HG02571 (cell line): Measurements from ENCODE around the gene ISYNA1.

Experiments
- ATAC-seq: cut with Tn5 transposase; IDR thresholded peaks from one replicate; pipeline ENCODE4 v1.9.1; 2021; ENCODE audit warnings: mild to moderate bottlenecking, moderate library complexity; ENCODE audit not compliant: unreplicated experiment

The ISYNA1 gene

GRCh38 chr19:18437491-18438330 lies at the start of gene ISYNA1:
ISYNA1 (minus strand) TSS chr19:18438133; CDS start chr19:18437979, 154 bp downstream.
- no peak for ATAC-seq

- no peak for ATAC-seq
Observed at GRCh38 chr19:18486746-18487145, 48.8 kb upstream of the ISYNA1 start.

DNA sequence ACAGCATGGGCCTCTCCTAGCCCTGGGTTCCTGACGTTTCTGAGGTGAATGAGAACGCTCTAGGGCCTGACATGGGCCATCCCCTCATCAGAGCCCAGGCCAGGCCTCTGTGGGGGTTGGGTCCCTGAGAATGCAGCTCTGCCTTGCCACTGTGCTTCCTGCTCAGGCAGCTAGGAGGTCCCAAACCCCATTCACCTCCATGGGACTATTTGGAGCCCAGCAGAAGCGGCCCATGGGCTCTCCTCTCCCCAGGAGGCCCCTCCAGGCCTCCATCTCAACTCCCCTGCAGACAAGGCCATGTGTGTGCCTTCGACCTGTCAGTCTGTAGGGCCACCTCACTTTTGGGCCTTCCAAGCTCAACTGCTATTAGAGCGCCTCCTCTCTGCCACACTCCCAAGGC lies 47.1 kb upstream of the ISYNA1 start:
- ATAC-seq, result no peak

GRCh38 chr19:18483119-18483890 lies 45.4 kb upstream of the ISYNA1 start:
- no peak for ATAC-seq

GRCh38 chr19:18481505-18482222 lies 43.7 kb upstream of the ISYNA1 start:
- ATAC-seq, result no peak

GRCh38 chr19:18480006-18480691 lies 42.2 kb upstream of the ISYNA1 start:
- ATAC-seq, result no peak

- peak; percentile 75 for ATAC-seq
Observed at GRCh38 chr19:18478545-18479311, 40.8 kb upstream of the ISYNA1 start.

DNA sequence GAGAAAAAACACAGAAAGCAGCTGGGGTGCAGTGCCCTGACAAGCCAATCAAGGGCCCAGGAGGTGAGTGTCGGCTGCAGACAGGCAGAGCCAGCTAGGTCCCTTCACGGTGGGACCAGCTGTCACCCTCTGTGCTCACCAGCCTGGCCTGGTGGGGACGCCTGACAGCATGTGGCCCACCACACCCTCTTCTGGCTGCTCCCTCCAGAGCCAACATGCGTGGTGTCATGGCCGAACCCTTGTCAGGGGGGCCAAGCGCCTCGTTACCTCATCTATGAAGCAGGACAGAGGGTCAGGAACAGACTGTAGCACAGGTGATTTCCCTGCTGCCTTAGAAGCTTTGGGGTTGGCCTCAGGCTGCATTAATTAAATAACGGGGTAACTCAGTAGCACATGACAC lies 40.0 kb upstream of the ISYNA1 start:
- peak; percentile 3 for ATAC-seq

DNA sequence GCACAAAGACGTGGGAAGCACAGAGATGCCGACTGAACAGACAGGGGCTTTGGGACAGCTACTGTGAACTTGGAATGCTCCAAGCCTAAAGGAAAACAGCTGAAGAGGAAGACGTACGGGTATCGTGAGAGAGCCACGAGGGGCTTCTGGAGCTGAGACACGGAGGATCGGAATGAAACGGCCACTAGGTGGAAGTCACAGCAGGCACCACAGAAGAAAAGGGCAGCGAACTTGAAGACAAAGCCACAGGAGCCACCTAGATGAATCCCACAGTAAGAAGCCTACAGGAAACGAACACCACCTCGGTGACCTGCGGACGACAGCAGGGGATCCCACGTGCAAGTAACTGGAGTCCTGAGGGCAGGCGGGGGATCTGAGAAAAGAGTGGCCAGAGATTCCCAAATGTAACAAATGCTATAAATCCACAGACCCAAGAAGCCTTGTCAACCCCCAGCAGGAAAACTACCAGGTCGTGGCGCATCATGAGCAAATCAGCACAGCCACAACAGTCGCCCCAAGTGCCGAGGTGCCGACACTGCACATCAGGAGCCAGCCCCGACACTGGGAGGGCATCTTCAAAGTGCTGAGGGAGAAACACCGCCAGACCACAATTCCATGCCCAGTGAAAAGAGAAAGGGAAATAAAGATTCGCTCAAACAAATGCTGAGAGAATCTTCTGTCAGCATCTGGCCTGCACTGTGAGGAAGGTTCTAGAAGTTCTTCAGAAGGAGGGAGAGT lies 39.3 kb upstream of the ISYNA1 start:
- ATAC-seq, result no peak

- no peak for ATAC-seq
Observed at GRCh38 chr19:18476507-18477041, 38.6 kb upstream of the ISYNA1 start.

GRCh38 chr19:18475762-18476331 lies 37.9 kb upstream of the ISYNA1 start:
- no peak for ATAC-seq

DNA sequence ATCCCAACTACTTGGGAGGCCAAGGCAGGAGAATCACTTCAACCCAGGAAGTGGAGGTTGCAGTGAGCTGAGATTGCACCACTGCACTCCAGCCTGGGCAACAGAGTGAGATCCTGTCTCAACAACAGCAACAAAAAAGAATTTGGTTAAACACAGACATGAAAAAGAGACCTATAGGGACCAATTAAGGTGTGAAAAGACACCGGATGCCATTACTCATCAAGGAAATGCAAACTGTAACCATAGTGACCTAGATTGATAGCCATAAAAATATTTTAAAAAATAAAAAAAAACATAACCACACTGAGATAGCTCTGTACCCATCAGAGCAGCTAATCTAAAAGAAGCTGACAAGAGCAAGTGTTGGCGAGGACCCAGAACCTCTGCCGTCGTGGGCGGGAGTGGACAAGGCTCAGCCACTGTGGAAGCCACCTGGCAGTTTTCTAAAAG lies 37.1 kb upstream of the ISYNA1 start:
- ATAC-seq, result no peak

DNA sequence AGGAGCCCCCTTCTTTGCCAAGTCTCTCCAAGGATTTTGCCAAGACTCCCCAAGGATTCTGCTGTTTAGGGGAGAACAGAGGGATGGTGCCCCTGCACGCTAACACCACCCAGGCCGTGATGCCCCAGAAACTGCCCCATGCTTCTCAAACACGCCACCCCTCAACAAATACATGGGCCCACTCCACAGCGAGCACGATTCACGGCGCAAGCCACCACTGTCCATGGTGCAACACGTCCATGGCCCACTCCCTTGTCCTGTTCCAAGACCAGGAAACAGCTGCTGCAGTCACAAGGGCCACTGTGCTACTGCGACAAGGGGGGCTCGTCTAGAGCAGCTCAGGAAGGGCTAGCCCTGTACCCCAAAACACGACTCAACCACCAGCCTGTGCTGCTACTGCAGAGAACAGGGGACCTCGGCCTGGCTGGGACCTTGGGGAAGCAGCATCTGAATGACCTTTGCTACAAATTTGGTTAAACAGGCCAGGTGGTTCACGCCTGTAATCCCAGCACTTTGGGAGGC lies 36.5 kb upstream of the ISYNA1 start:
- ATAC-seq, result no peak

- no peak for ATAC-seq
Observed at GRCh38 chr19:18473706-18474087, 35.8 kb upstream of the ISYNA1 start.

DNA sequence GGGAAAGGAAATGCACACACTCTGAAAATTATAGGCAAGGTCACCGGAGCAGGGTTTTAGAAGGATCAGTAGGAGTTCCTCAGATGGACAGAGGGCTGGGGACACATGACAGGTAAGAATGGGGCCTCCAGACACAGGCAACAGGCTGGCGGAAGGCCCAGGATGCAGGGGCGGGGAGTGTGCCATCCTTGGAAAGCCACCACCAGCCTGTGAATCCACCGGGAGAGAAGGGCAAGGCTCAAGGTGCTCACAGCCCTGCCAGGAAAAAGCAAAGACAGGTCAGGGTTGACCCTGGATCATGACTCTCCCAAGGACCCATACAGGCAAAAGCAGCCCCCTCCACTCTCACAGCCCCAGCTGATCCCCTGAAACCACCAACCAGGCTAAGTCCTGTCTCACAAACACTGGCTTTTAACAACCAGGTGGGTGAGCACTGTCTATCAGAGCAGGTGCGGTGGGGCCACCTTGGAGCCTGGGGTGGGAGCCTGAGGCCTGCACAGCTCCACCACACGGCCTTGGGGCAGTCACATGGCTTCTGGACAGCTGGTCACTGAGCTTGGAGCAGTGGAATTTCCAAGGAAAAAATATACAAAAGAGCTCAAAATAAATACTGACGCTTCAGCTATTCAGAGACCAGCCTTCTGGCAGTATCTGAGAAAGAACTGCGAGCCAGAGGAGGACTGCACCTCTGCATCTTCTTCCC lies 35.2 kb upstream of the ISYNA1 start:
- no peak for ATAC-seq

DNA sequence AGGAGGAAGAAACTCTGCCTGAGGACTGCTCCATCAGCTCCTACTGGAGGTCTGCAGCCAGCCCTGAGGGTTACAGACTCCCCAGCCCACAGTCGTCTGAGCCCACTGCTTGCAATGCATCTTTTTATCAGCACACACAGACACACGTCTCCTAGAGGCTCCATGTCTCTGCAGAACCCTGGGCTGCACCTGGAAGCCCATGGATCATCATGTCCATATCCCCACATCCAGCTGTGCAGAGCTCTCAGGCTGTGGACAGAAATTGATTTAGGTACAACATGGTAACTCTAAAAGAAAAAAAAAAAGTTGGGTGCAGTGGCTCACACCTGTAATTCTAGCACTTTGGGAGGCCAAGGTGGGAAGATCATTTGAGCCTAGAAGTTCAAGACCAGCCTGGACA lies 32.9 kb upstream of the ISYNA1 start:
- no peak for ATAC-seq

DNA sequence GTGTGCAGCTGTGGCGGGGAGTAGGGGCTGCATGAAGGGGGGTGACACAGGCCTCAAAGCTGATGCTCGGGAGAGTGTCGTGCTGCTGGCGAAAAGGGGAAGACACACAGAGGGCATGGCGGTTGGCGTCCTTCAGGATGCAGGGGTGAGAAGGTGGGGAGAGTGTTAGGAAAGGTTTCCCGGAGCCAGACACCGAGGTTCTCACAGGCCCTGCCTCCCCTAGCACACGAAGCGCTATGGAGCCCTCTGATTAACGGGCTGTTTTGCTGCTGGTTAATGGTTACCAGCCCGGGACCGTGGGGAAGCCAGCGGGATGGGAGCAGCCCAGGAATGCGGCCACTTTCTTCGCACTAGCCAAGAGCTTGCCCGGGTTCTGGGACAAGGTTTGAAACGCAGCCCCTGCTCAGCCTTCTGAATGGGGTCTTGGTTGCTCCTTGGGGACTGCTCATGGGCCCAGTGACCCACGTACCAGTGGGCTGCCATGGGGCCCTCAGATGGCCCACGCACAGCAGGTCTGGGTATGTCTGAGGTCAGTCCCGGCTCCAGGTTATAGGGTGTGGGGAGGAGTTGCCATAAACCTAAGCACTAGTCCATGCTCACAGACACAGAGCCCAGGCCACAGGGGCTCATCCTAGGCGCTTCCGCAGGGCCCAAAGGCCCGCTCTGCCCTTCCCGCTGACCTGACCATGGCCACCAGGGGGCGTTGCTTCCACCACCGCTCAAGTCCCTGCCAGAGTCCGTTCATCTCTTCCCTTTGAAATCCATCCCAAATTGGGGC lies 31.3 kb upstream of the ISYNA1 start:
- ATAC-seq, result no peak
